Measurements from ENCODE around the gene F8A1. TPM values are rescaled to one million over a fixed set of nuclear protein-coding genes. Genes with fewer than 3 reads are reported as not detected.
"Not testable (repeated sequence)": the region's sequence is repeated elsewhere in the genome, so short reads cannot be mapped to it uniquely, and the experiment has no call there.

Gene F8A1
- total and polyA plus RNA-seq, 4 donors = 3.2 to 58.0 (median 28.4) TPM

DNA sequence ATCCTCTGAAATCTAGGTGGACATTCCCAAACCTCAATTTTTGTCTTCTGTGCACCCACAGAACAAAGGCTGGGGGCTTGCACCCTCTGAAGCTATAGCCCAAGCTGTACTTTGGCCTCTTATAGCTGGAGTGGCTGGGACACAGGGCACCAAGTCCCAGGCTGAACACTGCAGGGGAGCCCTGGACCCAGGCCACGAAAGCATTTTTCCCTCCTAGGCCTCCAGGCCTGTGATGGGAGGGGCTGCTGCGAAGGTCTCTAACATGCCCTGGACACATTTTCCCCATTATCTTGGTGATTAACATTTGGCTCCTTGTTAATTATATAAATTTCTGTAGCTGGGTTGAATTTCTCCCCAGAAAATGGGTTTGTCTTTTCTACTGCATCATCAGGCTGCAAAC, 27.9 kb downstream of the F8A1 start:
- H3K27ac ChIP-seq (ENCODE audit: low read depth in 1 of 2, low read length in 1 of 2) = no peak overlapping the region
- no peak overlapping the region for H3K9ac ChIP-seq (ENCODE audit: insufficient read depth in 1 of 2, low read length in 2 of 2)
- no peaks in the 10 kb centered on the region for H3K36me3 ChIP-seq (ENCODE audit: control insufficient read depth in 4 of 4, insufficient read depth in 4 of 4, low read length in 4 of 4)
- TF ChIP-seq, protein P1, sequence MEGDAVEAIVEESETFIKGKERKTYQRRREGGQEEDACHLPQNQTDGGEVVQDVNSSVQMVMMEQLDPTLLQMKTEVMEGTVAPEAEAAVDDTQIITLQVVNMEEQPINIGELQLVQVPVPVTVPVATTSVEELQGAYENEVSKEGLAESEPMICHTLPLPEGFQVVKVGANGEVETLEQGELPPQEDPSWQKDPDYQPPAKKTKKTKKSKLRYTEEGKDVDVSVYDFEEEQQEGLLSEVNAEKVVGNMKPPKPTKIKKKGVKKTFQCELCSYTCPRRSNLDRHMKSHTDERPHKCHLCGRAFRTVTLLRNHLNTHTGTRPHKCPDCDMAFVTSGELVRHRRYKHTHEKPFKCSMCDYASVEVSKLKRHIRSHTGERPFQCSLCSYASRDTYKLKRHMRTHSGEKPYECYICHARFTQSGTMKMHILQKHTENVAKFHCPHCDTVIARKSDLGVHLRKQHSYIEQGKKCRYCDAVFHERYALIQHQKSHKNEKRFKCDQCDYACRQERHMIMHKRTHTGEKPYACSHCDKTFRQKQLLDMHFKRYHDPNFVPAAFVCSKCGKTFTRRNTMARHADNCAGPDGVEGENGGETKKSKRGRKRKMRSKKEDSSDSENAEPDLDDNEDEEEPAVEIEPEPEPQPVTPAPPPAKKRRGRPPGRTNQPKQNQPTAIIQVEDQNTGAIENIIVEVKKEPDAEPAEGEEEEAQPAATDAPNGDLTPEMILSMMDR (IDR thresholded peaks at IDR 0.05; ENCODE audit: control extremely low read depth, extremely low read depth) = no peak
- H3K4me1 ChIP-seq (ENCODE audit: control insufficient read depth in 5 of 5, insufficient read depth in 5 of 5, low read length in 5 of 5) = no peaks in the 10 kb centered on the region
- H3K9me3 ChIP-seq (ENCODE audit: control insufficient read depth in 4 of 4, insufficient read depth in 3 of 4, low read length in 3 of 4) = peaks cover 0 to 16% (median 3%) of the 10 kb centered on the region in 4 donors
- 77 to 94% methylated on average over 2 of the region's 2 CpGs for WGBS, 2 donors
- no peaks in the 10 kb centered on the region for H3K27me3 ChIP-seq (ENCODE audit: control insufficient read depth in 3 of 3, insufficient read depth in 3 of 3, low read length in 2 of 3)
- ATAC-seq (ENCODE audit: insufficient read depth, low FRiP score) (no peak), DNase-seq (no peak)
- H3K4me3 ChIP-seq = no peak overlapping the region

DNA sequence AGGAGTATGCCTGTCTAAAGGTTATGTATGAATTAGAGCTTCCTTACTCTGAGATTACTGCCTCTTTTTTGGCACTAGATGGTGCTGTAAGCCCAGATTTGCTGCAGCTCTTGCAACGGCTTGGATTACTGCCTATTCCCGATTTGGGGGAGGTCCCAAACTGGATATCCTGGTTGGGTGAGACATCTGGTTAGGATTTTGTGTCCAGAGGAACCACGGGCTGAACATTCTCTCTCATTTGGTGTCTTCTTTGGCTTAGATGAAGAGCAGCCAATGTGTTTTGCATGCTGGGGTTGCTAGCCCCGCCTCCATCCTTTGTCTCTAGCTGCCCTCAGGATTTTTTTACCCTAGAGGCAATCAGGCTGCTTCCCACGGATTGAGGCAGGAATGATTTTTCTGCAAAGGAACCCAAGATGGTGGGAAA, 31.9 kb downstream of the F8A1 start:
- H3K4me3 ChIP-seq = no peak overlapping the region
- peak; percentile 79 to 91 (median 89) for DNase-seq
- no peak for ATAC-seq (ENCODE audit: insufficient read depth, low FRiP score)

DNA sequence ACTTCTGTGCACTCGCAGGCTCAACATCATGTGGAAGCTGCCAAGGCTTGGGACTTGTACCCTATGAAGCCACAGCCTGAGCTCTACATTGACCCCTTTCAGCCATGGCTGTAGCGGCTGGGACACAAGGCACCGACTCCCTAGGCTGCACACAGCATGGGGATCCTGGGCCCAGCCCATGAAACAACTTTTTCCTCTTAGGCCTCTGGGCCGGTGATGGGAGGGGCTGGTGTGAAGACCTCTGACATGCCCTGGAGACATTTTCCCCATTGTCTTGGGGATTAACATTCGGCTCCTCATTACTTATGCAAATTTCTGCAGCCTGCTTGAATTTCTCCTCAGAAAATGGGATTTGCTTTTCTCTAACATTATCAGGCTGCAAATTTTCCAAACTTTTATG, 38.6 kb downstream of the F8A1 start:
- WGBS, 2 donors = 85 to 92% methylated on average over 5 of the region's 5 CpGs
- not testable (repeated sequence) for ATAC-seq (ENCODE audit: insufficient read depth, low FRiP score)

More for the DNA sequence above, 31.9 kb downstream of the F8A1 start:
- no peak overlapping the region for H3K9ac ChIP-seq (ENCODE audit: insufficient read depth in 1 of 2, low read length in 2 of 2)
- WGBS, 2 donors = 11 to 13% methylated on average over 5 of the region's 5 CpGs
- no peak overlapping the region for H3K27ac ChIP-seq (ENCODE audit: low read depth in 1 of 2, low read length in 1 of 2)
- H3K9me3 ChIP-seq (ENCODE audit: control insufficient read depth in 4 of 4, insufficient read depth in 3 of 4, low read length in 3 of 4) = peaks cover 0 to 10% (median 0%) of the 10 kb centered on the region in 4 donors
- no peaks in the 10 kb centered on the region for H3K4me1 ChIP-seq (ENCODE audit: control insufficient read depth in 5 of 5, insufficient read depth in 5 of 5, low read length in 5 of 5)
- no peaks in the 10 kb centered on the region for H3K27me3 ChIP-seq (ENCODE audit: control insufficient read depth in 3 of 3, insufficient read depth in 3 of 3, low read length in 2 of 3)
- H3K36me3 ChIP-seq (ENCODE audit: control insufficient read depth in 4 of 4, insufficient read depth in 4 of 4, low read length in 4 of 4) = no peaks in the 10 kb centered on the region
- TF ChIP-seq, protein P1 (IDR thresholded peaks at IDR 0.05; ENCODE audit: control extremely low read depth, extremely low read depth) = peak; percentile 40

More for the DNA sequence above, 38.6 kb downstream of the F8A1 start:
- not testable (repeated sequence) for H3K27ac ChIP-seq (ENCODE audit: low read depth in 1 of 2, low read length in 1 of 2); DNase-seq; H3K9me3 ChIP-seq (ENCODE audit: control insufficient read depth in 4 of 4, insufficient read depth in 3 of 4, low read length in 3 of 4); H3K4me3 ChIP-seq; H3K27me3 ChIP-seq (ENCODE audit: control insufficient read depth in 3 of 3, insufficient read depth in 3 of 3, low read length in 2 of 3); H3K4me1 ChIP-seq (ENCODE audit: control insufficient read depth in 5 of 5, insufficient read depth in 5 of 5, low read length in 5 of 5); H3K36me3 ChIP-seq (ENCODE audit: control insufficient read depth in 4 of 4, insufficient read depth in 4 of 4, low read length in 4 of 4); H3K9ac ChIP-seq (ENCODE audit: insufficient read depth in 1 of 2, low read length in 2 of 2)

Small RNAs within 50 kb of the gene (small RNA-seq; reads per million reads assigned to genes)
- gene MIR1184-1 (ENCODE audit: low replicate concordance) = not detected

Other genes with a start within 250 kb of the F8A1 start
- gene CTAG2, start 232.8 kb upstream of the F8A1 start, total RNA-seq = not detected
- 1 to 10 TPM in 1 of 2 donors, not detected in 1; 4.9 TPM for gene CTAG2, start 232.8 kb upstream of the F8A1 start, polyA plus RNA-seq
- gene GAB3, start 135.3 kb upstream of the F8A1 start, total RNA-seq = 10 to 100 TPM; 12.2 to 12.8 TPM
- gene GAB3, start 135.3 kb upstream of the F8A1 start, polyA plus RNA-seq = 1 to 10 TPM; 4.4 to 8.2 TPM
- 10 to 100 TPM; 32.3 to 34.1 TPM for gene DKC1, start 123.5 kb upstream of the F8A1 start, total RNA-seq
- 10 to 100 TPM; 24.5 to 39.6 TPM for gene DKC1, start 123.5 kb upstream of the F8A1 start, polyA plus RNA-seq
- 10 to 100 TPM; 51.5 to 61.4 TPM for gene MPP1, start 80.9 kb upstream of the F8A1 start, total RNA-seq
- 100 to 1,000 TPM in 1 of 2 donors, 10 to 100 TPM in 1; 18.6 to 132 TPM for gene MPP1, start 80.9 kb upstream of the F8A1 start, polyA plus RNA-seq
- under 1 TPM in 1 of 2 donors, not detected in 1; 0.28 TPM for gene SMIM9, start 51.7 kb upstream of the F8A1 start, total RNA-seq
- not detected for gene SMIM9, start 51.7 kb upstream of the F8A1 start, polyA plus RNA-seq
- gene F8, start 136.4 kb downstream of the F8A1 start, total RNA-seq = 10 to 100 TPM in 1 of 2 donors, 1 to 10 TPM in 1; 6.1 to 38.1 TPM
- 1 to 10 TPM; 6.1 to 9.0 TPM for gene F8, start 136.4 kb downstream of the F8A1 start, polyA plus RNA-seq
- gene FUNDC2, start 140.5 kb downstream of the F8A1 start, total RNA-seq = 10 to 100 TPM; 43.5 to 83.1 TPM
- gene FUNDC2, start 140.5 kb downstream of the F8A1 start, polyA plus RNA-seq = 100 to 1,000 TPM in 1 of 2 donors, 10 to 100 TPM in 1; 89.0 to 106 TPM
- gene CMC4, start 184.8 kb downstream of the F8A1 start, total RNA-seq = 1 to 10 TPM; 4.3 to 9.5 TPM
- 10 to 100 TPM in 1 of 2 donors, 1 to 10 TPM in 1; 7.3 to 15.7 TPM for gene CMC4, start 184.8 kb downstream of the F8A1 start, polyA plus RNA-seq
- 10 to 100 TPM; 10.7 to 16.5 TPM for gene MTCP1, start 184.8 kb downstream of the F8A1 start, total RNA-seq
- gene MTCP1, start 184.8 kb downstream of the F8A1 start, polyA plus RNA-seq = 10 to 100 TPM in 1 of 2 donors, 1 to 10 TPM in 1; 7.6 to 60.2 TPM
- gene BRCC3, start 185.2 kb downstream of the F8A1 start, total RNA-seq = 10 to 100 TPM; 13.7 to 17.9 TPM
- gene BRCC3, start 185.2 kb downstream of the F8A1 start, polyA plus RNA-seq = 10 to 100 TPM in 1 of 2 donors, 1 to 10 TPM in 1; 7.9 to 13.1 TPM